Aorta (tissue), 5 donors: ENCODE data around the gene YIF1A. TPM values are rescaled to one million over a fixed set of nuclear protein-coding genes. Genes with fewer than 3 reads are reported as not detected.
A peak's percentile ranks its signal among the peaks of the same experiment; 100 is the strongest.

ENCODE experiments used
- ATAC-seq: fragments of 200-7000 bp; cut with Tn5 transposase; one replicate; pipeline ENCODE4 v1.9.1; 2022; ENCODE audit warnings: moderate library complexity; ENCODE audit not compliant: low FRiP score
- DNase-seq, 2 donors: peaks; one replicate each; pipeline ENCODE4 v3.0.0-alpha.2; 2020
- H3K27ac ChIP-seq, 2 donors: one replicate each; pipeline ENCODE4 v1.5.1; 2013; ENCODE audit warnings: low read length in 2 of 2, mild to moderate bottlenecking in 2 of 2, moderate library complexity in 2 of 2, control low read depth in 1 of 2, inconsistent platforms in 1 of 2, low read depth in 1 of 2
- H3K27me3 ChIP-seq, 2 donors: one replicate each; pipeline ENCODE4 v1.6.1; 2013; ENCODE audit warnings: control low read depth in 1 of 2, low read length in 1 of 2, mild to moderate bottlenecking in 1 of 2, moderate library complexity in 1 of 2; ENCODE audit not compliant: insufficient read depth in 2 of 2, control insufficient read depth in 1 of 2
- H3K36me3 ChIP-seq, 2 donors: one replicate each; pipeline ENCODE4 v1.6.1; 2013; ENCODE audit warnings: control low read depth in 1 of 2, low read length in 1 of 2, mild to moderate bottlenecking in 1 of 2; ENCODE audit not compliant: insufficient read depth in 2 of 2, control insufficient read depth in 1 of 2
- H3K4me1 ChIP-seq, 2 donors: one replicate each; pipeline ENCODE4 v1.6.1; 2013; ENCODE audit warnings: low read length in 2 of 2, control low read depth in 1 of 2, mild to moderate bottlenecking in 1 of 2, moderate library complexity in 1 of 2; ENCODE audit not compliant: insufficient read depth in 2 of 2, control insufficient read depth in 1 of 2
- H3K4me3 ChIP-seq, 2 donors: one replicate each; pipeline ENCODE4 v1.5.1; 2013; ENCODE audit warnings: low read length in 2 of 2, control low read depth in 1 of 2, mild to moderate bottlenecking in 1 of 2
- H3K9me3 ChIP-seq: one replicate; pipeline ENCODE4 v1.6.1; 2013; ENCODE audit warnings: mild to moderate bottlenecking, low read length; ENCODE audit not compliant: control insufficient read depth
- WGBS, 2 donors: extraction: QIAGEN DNeasy Blood & Tissue Kit; methylation state at CpG; one replicate each; pipeline ENCODE4 v1.1.7; 2013; 5-methylcytosine and 5-hydroxymethylcytosine counted together
- intact Hi-C, 2 donors: fragments of 100-400 bp; cut with DNase I; formaldehyde crosslinking; loops; one replicate each; pipeline versions ENCODE4 v1.14.2 to v1.15.0; 2022
- polyA plus RNA-seq, 2 donors: library from polyadenylated mRNA; stranded (reverse); fragments of 200-250 nt; gene quantifications; one replicate each; pipeline ENCODE4 v1.2.3, GENCODE V29; 2013
- total RNA-seq, 2 donors: library from RNA; stranded (reverse); fragmentation: NEBNext Ultra II Directional; extraction: Animal tissue kit (Norgen Biotek cat#: 25700); gene quantifications; one replicate each; pipeline ENCODE4 v1.2.1, GENCODE V29; 2021
- donor health status: healthy with polysubstance abuse.
- donor health status: Bipolar disorder and iron deficiency.
- donor health status: DM: no; HTN: no; CAD: no.
- donor health status: DM: no; HTN: no; CAD: no.
- donor health status: DM: yes; HTN: yes; CAD: no.

YIF1A gene
- total and polyA plus RNA-seq, 4 donors: 73.2 to 109 (median 75.8) TPM

DNA sequence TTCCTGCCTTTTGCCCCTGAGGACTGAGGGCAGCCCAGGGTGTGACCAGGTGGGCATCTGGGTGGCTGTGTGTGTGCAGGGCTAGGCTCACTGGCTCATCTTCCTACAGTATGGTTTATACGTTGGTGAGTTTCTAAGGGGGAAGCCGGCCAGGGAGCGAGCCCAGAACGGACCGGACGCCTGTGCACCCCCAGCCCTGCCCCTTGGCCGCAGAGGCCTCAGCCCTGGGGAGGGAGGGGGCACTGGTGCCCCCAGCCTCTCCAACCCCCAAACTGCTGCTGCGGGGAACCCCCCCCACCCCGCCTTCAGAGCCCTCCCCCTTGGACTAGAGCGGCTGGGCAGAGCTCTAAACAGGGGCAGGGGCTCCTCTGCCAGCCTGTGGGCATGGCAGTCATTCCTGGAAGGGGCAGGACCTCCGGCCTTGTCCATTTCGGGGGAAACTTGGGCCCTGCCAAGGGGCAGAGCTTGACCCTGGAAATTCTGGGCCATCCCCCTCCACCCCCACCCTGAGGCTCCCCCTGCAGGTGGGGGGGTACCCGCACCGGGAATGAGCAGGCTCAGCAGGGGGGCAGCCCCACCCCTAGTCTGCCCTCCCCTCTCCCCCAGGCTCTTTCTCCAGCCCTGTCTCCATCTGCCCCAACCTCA, 5.4 kb downstream of the YIF1A start:
- H3K4me1 ChIP-seq: no peaks in the 10 kb centered on the region
- H3K9me3 ChIP-seq: no peaks in the 10 kb centered on the region
- H3K36me3 ChIP-seq: no peaks in the 10 kb centered on the region
- H3K27ac ChIP-seq: no peak overlapping the region
- H3K4me3 ChIP-seq: no peak overlapping the region
- WGBS, 2 donors: 59 to 71% methylated on average over 10 to 14 of the region's 14 CpGs
- intact Hi-C loops: loop anchor here (2.0 kb wide), 1 partner anchor 61 kb away; no protein-coding TSS in a partner anchor
- H3K27me3 ChIP-seq: no peaks in the 10 kb centered on the region
- ATAC-seq: no peak
- no peak for DNase-seq

- Histone ChIP-seq H3K27ac (no peak overlapping the region), H3K9me3 (no peaks in the 10 kb centered on the region), H3K36me3 (no peaks in the 10 kb centered on the region), H3K4me1 (no peaks in the 10 kb centered on the region), H3K27me3 (no peaks in the 10 kb centered on the region), H3K4me3 (no peak overlapping the region)
- DNase-seq: peak; percentile 99 to 100
- peak; percentile 93 for ATAC-seq
- 13 to 14% methylated on average over 35 of the region's 35 CpGs for WGBS, 2 donors
- intact Hi-C loops: loop anchor here in 1 of 2 donors (2.0 kb wide), 1 partner anchor 60 kb away; no protein-coding TSS in a partner anchor
These were observed 6.2 kb downstream of the YIF1A start for GRCh38 chr11:66282468-66283455.

- Histone ChIP-seq H3K36me3 (no peaks in the 10 kb centered on the region), H3K27me3 (no peaks in the 10 kb centered on the region), H3K4me1 (no peaks in the 10 kb centered on the region), H3K4me3 (no peak overlapping the region), H3K27ac (no peak overlapping the region), H3K9me3 (no peaks in the 10 kb centered on the region)
- DNase-seq (no peak), ATAC-seq (no peak)
- intact Hi-C loops: loop anchor here in 1 of 2 donors (2.0 kb wide), 1 partner anchor 59 kb away; no protein-coding TSS in a partner anchor
- 26 to 28% methylated on average over 20 of the region's 20 CpGs for WGBS, 2 donors
These were observed 7.0 kb downstream of the YIF1A start for GRCh38 chr11:66281776-66282467.

- no peak for DNase-seq
- Histone ChIP-seq H3K4me3 (no peak overlapping the region), H3K4me1 (no peaks in the 10 kb centered on the region), H3K27me3 (no peaks in the 10 kb centered on the region), H3K36me3 (no peaks in the 10 kb centered on the region), H3K9me3 (no peaks in the 10 kb centered on the region), H3K27ac (no peak overlapping the region)
- ATAC-seq: no peak
- intact Hi-C loops: no loop called here
- WGBS, 2 donors: 72 to 74% methylated on average over 6 of the region's 6 CpGs
These were observed 7.9 kb downstream of the YIF1A start for GRCh38 chr11:66281001-66281400.

DNA sequence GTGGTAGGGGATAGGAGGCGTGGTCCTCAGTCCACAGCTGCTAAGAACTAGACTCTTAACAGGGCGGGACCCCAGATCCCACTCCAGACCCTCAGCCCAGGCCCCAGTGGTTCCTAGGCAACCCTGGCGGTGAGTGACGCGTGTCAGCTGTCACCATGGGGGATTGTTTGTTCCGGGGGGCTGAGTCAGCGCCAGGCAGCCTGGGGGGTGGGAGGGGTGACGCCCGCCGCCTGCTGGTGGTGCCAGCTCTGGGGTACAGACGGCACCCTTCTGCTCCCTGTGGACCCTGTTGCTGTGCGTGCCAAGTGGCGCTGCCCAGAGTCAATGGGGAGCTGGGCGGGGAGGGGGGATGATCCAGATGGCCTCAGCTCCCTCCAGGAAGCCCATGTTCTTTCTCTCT, 8.5 kb downstream of the YIF1A start:
- Histone ChIP-seq H3K4me3 (no peak overlapping the region), H3K36me3 (no peaks in the 10 kb centered on the region), H3K27me3 (no peaks in the 10 kb centered on the region), H3K4me1 (no peaks in the 10 kb centered on the region), H3K27ac (no peak overlapping the region), H3K9me3 (no peaks in the 10 kb centered on the region)
- DNase-seq (no peak), ATAC-seq (no peak)
- intact Hi-C loops: no loop called here
- WGBS, 2 donors: 79 to 82% methylated on average over 14 of the region's 14 CpGs

GRCh38 chr11:66279092-66279734, 9.7 kb downstream of the YIF1A start:
- no peaks in the 10 kb centered on the region for H3K27me3 ChIP-seq
- 78% methylated on average over 15 of the region's 15 CpGs for WGBS, 2 donors
- H3K4me3 ChIP-seq: no peak overlapping the region
- H3K9me3 ChIP-seq: no peaks in the 10 kb centered on the region
- intact Hi-C loops: no loop called here
- peaks cover 0 to 3% of the 10 kb centered on the region in 2 donors for H3K36me3 ChIP-seq
- DNase-seq (no peak), ATAC-seq (no peak)
- H3K27ac ChIP-seq: no peak overlapping the region
- no peaks in the 10 kb centered on the region for H3K4me1 ChIP-seq

DNA sequence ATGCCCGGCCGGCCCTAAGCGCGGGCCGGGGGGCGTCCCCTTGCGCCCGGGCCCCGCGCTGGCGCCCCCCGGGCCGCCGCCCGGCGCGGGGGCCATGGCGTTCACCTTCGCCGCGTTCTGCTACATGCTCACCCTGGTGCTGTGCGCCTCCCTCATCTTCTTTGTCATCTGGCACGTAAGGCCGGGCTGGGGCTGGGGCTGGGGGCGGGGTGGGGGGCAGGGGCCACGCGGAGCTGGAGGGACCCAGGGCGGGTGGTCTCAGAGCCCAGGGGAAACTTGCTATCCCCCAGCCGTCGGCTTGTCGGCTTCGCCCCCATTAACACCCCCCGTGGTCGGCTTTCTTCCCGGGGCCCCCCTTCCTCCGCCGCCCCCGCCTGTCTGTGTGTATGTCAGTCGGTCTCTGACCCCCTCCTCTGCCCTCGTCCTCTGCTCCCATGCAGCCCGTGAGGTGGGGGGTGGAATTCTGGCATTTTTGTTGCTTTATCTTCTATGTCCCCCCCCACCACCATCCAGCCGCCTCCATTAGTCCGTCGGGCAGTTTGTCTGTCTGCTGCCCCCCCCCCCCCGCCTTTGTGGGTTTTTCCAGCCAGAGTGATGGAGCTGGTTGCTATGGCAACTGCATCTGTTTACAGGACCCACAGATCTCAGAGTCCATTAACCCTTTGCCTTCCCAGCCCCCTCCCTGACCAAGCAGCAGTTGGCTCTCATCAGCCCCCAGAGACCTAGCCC, 10.4 kb downstream of the YIF1A start:
- WGBS, 2 donors: 3 to 4% methylated on average over 30 to 45 of the region's 45 CpGs
- no peaks in the 10 kb centered on the region for H3K4me1 ChIP-seq
- intact Hi-C loops: no loop called here
- H3K27ac ChIP-seq: no peak overlapping the region
- no peak for DNase-seq
- no peak overlapping the region for H3K4me3 ChIP-seq
- no peak for ATAC-seq
- no peaks in the 10 kb centered on the region for H3K27me3 ChIP-seq
- peaks cover 2 to 3% of the 10 kb centered on the region in 2 donors for H3K36me3 ChIP-seq
- H3K9me3 ChIP-seq: no peaks in the 10 kb centered on the region
